Measurements from ENCODE around the gene RAP2B.

Gene RAP2B

GRCh38 chr3:153195349-153195879 lies 33.4 kb downstream of the RAP2B start:
- no peak for DNase-seq

GRCh38 chr3:153209596-153209995 lies 47.6 kb downstream of the RAP2B start:
- no peak for DNase-seq

GRCh38 chr3:153210146-153210545 lies 48.1 kb downstream of the RAP2B start:
- DNase-seq, result no peak

GRCh38 chr3:153210660-153211059 lies 48.6 kb downstream of the RAP2B start:
- DNase-seq, result no peak

GRCh38 chr3:153215497-153215896 lies 53.5 kb downstream of the RAP2B start:
- DNase-seq, result no peak

- DNase-seq, result no peak
Observed at GRCh38 chr3:153215966-153216365, 53.9 kb downstream of the RAP2B start.

GRCh38 chr3:153216928-153217327 lies 54.9 kb downstream of the RAP2B start:
- DNase-seq, result no peak

GRCh38 chr3:153219146-153219545 lies 57.1 kb downstream of the RAP2B start:
- DNase-seq, result no peak

Data from NCI-H2107 (cell line).